Mucosa of descending colon (tissue), 3 donors: ENCODE measurements around the gene SYNDIG1. TPM values are rescaled to one million over a fixed set of nuclear protein-coding genes. Genes with fewer than 3 reads are reported as not detected.

Experiments used
- ATAC-seq: fragments of 200-7000 bp; cut with Tn5 transposase; one replicate; pipeline ENCODE4 v1.9.1; 2020; ENCODE audit warnings: mild to moderate bottlenecking, moderate library complexity
- DNase-seq, 3 donors: peaks; one replicate each; pipeline ENCODE4 v3.0.0-alpha.2; 2020
- H3K36me3 ChIP-seq: fragments of 200-600 bp; one replicate; pipeline ENCODE4 v1.8.0; 2021; ENCODE audit warnings: low read depth, mild to moderate bottlenecking
- H3K4me1 ChIP-seq: fragments of 200-600 bp; one replicate; pipeline ENCODE4 v1.8.0; 2021; ENCODE audit warnings: low read depth, mild to moderate bottlenecking
- H3K4me3 ChIP-seq: fragments of 200-600 bp; one replicate; pipeline ENCODE4 v1.8.0; 2021; ENCODE audit warnings: mild to moderate bottlenecking
- H3K9me3 ChIP-seq: fragments of 200-600 bp; one replicate; pipeline ENCODE4 v1.8.0; 2021; ENCODE audit warnings: mild to moderate bottlenecking
- intact Hi-C, 2 donors: fragments of 100-400 bp; cut with DNase I in 1 of 2; cut with micrococcal nuclease in 1 of 2; formaldehyde crosslinking; loops; one replicate each; pipeline versions ENCODE4 v1.11.0 to v1.11.1; 2022; cut with DNase I, micrococcal nuclease
- total RNA-seq, 3 donors: library from RNA; stranded (reverse); fragmentation: NEBNext Ultra II Directional in 2 of 3; extraction: Animal tissue kit (Norgen Biotek cat#: 25700) in 2 of 3; gene quantifications; one replicate each; pipeline versions ENCODE4 v1.2.1 to v1.2.4, GENCODE V29; 2021 to 2023
- TF ChIP-seq, protein P1 (sequence below): fragments of 200-600 bp; IDR thresholded peaks from one replicate; pipeline ENCODE4 v1.8.0; 2022; ENCODE audit warnings: antibody characterized with exemption, mild to moderate bottlenecking
- donor health status: DM: no; HTN: no; CAD: no; lungs with moderate emphysema.
- donor health status: DM: no; HTN: no; CAD: no.
- donor health status: DM: no; HTN: yes; CAD: no.

SYNDIG1 gene
- total RNA-seq, 3 donors from 2014 or later = 0.12 to 0.46 (median 0.35) TPM

DNA sequence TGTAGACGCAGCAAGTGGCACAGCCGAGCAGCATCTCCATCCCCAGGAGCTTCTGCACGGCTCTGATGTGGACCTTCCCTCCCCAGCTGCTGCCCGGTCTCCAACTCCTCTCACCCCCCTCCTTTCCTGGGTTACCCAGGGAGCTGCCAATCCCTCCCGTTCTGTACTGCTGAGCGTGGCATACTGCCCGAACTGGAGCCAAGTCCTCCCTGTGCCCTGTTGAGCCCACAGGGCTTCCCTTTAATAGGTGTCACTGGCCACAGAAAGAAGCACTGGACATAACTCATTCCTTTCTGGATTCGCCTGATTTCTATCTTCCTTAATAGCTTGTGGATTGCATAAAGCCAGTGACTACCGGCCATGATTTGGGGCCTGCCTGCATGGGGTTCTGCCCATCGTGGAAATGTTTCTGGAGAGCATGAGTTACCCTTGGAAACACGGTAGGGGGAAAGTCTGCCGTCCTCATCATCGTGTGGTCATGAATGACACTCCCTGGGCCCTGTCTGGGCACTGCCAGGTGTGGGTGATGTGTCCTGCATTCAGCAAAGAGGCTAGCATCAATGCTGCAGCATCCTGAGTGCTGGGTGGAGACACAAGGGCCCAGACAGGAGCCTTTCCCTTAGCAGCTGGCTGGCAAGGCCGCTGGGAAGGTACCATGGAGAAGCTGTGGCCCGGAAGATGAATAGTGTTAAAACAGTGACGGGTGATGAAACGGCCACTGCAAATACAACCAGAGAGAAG lies 189.7 kb downstream of the SYNDIG1 start:
- no peaks in the 10 kb centered on the region for H3K4me1 ChIP-seq
- intact Hi-C loops = no loop called here

DNA sequence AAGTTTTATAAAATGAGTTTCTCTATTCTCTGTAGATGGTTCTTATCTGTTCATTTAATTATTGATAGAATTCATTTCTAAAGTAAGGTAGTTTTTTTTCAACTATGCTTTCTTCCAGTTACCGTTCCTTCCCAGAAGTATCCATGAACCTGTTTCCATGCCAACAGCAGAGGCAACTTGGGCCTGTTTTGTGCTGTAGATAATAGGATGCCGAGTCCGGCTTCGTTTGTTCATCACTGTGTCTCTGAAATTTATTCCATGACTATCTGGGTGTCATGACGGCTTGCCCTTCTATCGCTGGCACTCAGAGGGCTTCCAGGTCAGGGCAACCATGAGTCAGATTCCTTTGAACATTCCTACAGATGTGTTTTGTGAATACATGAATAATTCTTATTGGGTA lies 190.4 kb downstream of the SYNDIG1 start:
- no peaks in the 10 kb centered on the region for H3K9me3 ChIP-seq
- H3K4me3 ChIP-seq = no peak overlapping the region
- no peak for DNase-seq
- TF ChIP-seq, protein P1, sequence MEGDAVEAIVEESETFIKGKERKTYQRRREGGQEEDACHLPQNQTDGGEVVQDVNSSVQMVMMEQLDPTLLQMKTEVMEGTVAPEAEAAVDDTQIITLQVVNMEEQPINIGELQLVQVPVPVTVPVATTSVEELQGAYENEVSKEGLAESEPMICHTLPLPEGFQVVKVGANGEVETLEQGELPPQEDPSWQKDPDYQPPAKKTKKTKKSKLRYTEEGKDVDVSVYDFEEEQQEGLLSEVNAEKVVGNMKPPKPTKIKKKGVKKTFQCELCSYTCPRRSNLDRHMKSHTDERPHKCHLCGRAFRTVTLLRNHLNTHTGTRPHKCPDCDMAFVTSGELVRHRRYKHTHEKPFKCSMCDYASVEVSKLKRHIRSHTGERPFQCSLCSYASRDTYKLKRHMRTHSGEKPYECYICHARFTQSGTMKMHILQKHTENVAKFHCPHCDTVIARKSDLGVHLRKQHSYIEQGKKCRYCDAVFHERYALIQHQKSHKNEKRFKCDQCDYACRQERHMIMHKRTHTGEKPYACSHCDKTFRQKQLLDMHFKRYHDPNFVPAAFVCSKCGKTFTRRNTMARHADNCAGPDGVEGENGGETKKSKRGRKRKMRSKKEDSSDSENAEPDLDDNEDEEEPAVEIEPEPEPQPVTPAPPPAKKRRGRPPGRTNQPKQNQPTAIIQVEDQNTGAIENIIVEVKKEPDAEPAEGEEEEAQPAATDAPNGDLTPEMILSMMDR = no peak
- intact Hi-C loops = no loop called here
- no peaks in the 10 kb centered on the region for H3K4me1 ChIP-seq
- ATAC-seq = no peak
- H3K36me3 ChIP-seq = no peaks in the 10 kb centered on the region

More for the DNA sequence above, 189.7 kb downstream of the SYNDIG1 start:
- no peak for DNase-seq
- TF ChIP-seq, protein P1 = no peak
- Histone ChIP-seq H3K36me3 (no peaks in the 10 kb centered on the region), H3K9me3 (no peaks in the 10 kb centered on the region), H3K4me3 (no peak overlapping the region)
- no peak for ATAC-seq

DNA sequence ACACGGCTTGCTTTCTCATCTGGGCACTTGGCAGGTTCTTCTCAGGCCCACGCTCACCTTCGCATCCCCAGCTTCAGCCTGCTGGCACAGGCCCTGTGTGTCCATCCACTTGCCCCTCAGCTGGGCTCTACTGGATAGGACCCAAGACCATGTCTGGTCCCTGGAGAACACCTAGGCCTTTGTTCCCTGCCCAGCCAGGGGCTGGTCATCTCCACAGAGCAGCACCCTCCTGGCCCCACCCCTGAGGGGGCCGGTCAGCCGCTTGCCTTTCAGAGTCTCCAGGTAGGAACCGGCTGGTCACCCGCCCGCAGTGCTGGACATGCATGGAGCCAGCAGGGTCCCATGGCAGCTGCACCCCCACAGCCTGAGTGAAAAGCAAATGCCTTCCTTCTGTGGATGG lies 191.2 kb downstream of the SYNDIG1 start:
- TF ChIP-seq, protein P1 = no peak

DNA sequence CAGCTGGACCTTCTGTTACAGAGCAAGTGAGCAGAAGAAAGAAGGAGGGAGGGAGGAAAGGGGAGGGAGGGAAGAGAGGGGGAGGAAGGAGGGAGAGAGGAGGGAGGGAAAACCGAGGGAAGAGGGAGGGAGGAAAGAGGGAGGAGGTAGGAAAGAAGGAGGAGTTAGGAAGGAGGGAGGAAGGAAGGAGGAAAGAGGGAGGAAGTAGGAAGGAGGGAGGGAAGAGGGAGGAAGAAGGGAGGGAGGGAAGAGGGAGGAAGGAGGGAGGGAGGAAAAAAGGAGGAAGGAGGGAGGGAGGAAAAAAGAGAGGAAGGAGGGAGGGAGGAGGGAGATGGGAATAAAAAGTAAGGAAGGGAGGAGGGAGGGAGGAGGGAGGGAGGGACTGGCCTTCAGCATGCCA lies 191.8 kb downstream of the SYNDIG1 start:
- Histone ChIP-seq H3K4me3 (no peak overlapping the region), H3K4me1 (no peaks in the 10 kb centered on the region), H3K9me3 (no peaks in the 10 kb centered on the region), H3K36me3 (no peaks in the 10 kb centered on the region)
- intact Hi-C loops = no loop called here
- DNase-seq (no peak), ATAC-seq (no peak)
- TF ChIP-seq, protein P1 = no peak

More for the DNA sequence above, 191.2 kb downstream of the SYNDIG1 start:
- H3K4me1 ChIP-seq = no peaks in the 10 kb centered on the region
- ATAC-seq = no peak
- DNase-seq = no peak
- intact Hi-C loops = no loop called here
- H3K9me3 ChIP-seq = no peaks in the 10 kb centered on the region
- no peak overlapping the region for H3K4me3 ChIP-seq
- no peaks in the 10 kb centered on the region for H3K36me3 ChIP-seq

DNA sequence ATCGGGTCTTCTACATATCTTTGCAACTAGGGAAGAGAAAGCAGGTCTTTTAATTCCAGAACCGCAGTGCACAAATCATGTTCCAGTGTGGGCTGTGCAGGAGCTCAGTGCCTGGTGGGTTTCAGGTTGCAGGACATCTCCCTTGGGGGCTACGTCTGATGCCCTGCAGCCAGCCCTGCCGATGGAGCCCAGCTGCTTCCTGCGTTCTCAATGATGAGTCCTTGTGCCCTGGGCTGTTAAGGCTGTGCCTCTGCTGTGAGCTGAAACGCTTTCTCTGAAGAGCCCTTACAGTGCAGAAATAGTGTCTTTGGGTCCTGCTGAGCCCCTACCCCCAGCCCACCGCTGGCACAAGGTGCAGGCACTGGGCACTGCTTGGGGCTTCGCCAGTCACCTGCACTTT lies 192.9 kb downstream of the SYNDIG1 start:
- DNase-seq (no peak), ATAC-seq (no peak)
- TF ChIP-seq, protein P1 = no peak
- no peaks in the 10 kb centered on the region for H3K4me1 ChIP-seq
- intact Hi-C loops = no loop called here
- H3K36me3 ChIP-seq = no peaks in the 10 kb centered on the region
- H3K4me3 ChIP-seq = no peak overlapping the region
- H3K9me3 ChIP-seq = no peaks in the 10 kb centered on the region
